HepG2 (cell line): ENCODE data around the gene ADAMTS18. TPM values are rescaled to one million over a fixed set of nuclear protein-coding genes. Genes with fewer than 3 reads are reported as not detected.
A peak's percentile ranks its signal among the peaks of the same experiment; 100 is the strongest.

Experiments used
- ATAC-seq: fragments of 200-7000 bp; cut with Tn5 transposase; 3 replicates; pipeline ENCODE4 v1.9.1; 2020; ENCODE audit warnings: mild to moderate bottlenecking, moderate library complexity
- BruUV-seq: library from RNA; stranded (reverse); fragments of 400-500 nt; replicated peaks from 2 replicates; lab custom pipeline; 2021; lab: Mats Ljungman, UMichigan
- CTCF ChIA-PET: fragments of 300-600 bp; formaldehyde crosslinking; extraction: SDS; loops from one replicate; lab custom pipeline; 2021; ENCODE audit warnings: low total read pairs, inconsistent platforms, low intra/inter-chr PET ratio; lab: Yijun Ruan, JAX
- POLR2A ChIA-PET: fragments of 350-600 bp; sonication (Branson Sonifier 250); formaldehyde crosslinking; loops from one replicate; lab custom pipeline; 2020; ENCODE audit warnings: antibody characterized with exemption, inconsistent platforms; lab: Yijun Ruan, JAX
- DNase-seq: peaks from one replicate; pipeline ENCODE4 v3.0.0-alpha.2; 2015; ENCODE audit warnings: low spot score
- FAIRE-seq: peaks from 3 replicates; lab custom pipeline; 2011; peaks lifted over from hg19 to GRCh38; lab: Jason Lieb, UNC
- H2AFZ ChIP-seq: one replicate; pipeline ENCODE4 v1.6.1; 2011; ENCODE audit warnings: low read length, inconsistent platforms
- H3K27ac ChIP-seq: fragments of 300-600 bp; 3 replicates; pipeline ENCODE4 v1.8.0; 2011; ENCODE audit warnings: mixed run types, mild to moderate bottlenecking, mixed read lengths, low read length, inconsistent platforms; ENCODE audit not compliant: insufficient read depth; ENCODE audit errors: extremely low read length
- H3K27me3 ChIP-seq, 2 experiments: fragments of 200-600 bp in 1 of 2; 2 replicates in 1 of 2; 3 replicates in 1 of 2; pipeline versions ENCODE4 v1.6.0 to v1.8.0; 2011; ENCODE audit warnings: low read length in 2 of 2, mild to moderate bottlenecking in 2 of 2, moderate library complexity in 2 of 2, inconsistent platforms in 1 of 2; ENCODE audit not compliant: insufficient read depth in 2 of 2, control insufficient read depth in 1 of 2
- H3K36me3 ChIP-seq, 2 experiments: fragments of 200-600 bp in 1 of 2; replicated peaks in 1 of 2; 2 replicates in 1 of 2; 3 replicates in 1 of 2; pipeline versions ENCODE4 v1.5.1 to v1.8.0; 2011; ENCODE audit warnings: low read length in 2 of 2, inconsistent platforms in 1 of 2; ENCODE audit not compliant: insufficient read depth in 2 of 2, control insufficient read depth in 1 of 2
- H3K4me1 ChIP-seq: 2 replicates; pipeline ENCODE4 v1.5.1; 2012; ENCODE audit warnings: low read length, inconsistent platforms; ENCODE audit not compliant: insufficient read depth
- H3K4me2 ChIP-seq: 2 replicates; pipeline ENCODE4 v1.6.0; 2011; ENCODE audit warnings: low read depth, low read length, inconsistent platforms
- H3K4me3 ChIP-seq, 3 experiments: fragments of 200-600 bp in 1 of 3; sonication (generic), shearing (Covaris generic) in 1 of 3; replicated peaks in 1 of 3; 2 replicates each; pipeline ENCODE4 v1.5.1; 2011 to 2016; ENCODE audit warnings: low read length in 3 of 3, inconsistent platforms in 2 of 3, low read depth in 2 of 3, mild to moderate bottlenecking in 2 of 3, control low read depth in 1 of 3, mixed read lengths in 1 of 3; ENCODE audit not compliant: insufficient read depth in 1 of 3
- H3K79me2 ChIP-seq: one replicate; pipeline ENCODE4 v1.6.1; 2011; ENCODE audit warnings: low read length, inconsistent platforms; ENCODE audit not compliant: insufficient read depth
- H3K9ac ChIP-seq: 2 replicates; pipeline ENCODE4 v1.6.0; 2011; ENCODE audit warnings: mild to moderate bottlenecking, low read depth, low read length, inconsistent platforms; ENCODE audit not compliant: insufficient read depth
- H3K9me3 ChIP-seq: 2 replicates; pipeline ENCODE4 v1.5.1; 2012; ENCODE audit warnings: mild to moderate bottlenecking, low read length
- H4K20me1 ChIP-seq: 2 replicates; pipeline ENCODE4 v1.6.0; 2011; ENCODE audit warnings: inconsistent platforms, mild to moderate bottlenecking, low read length, moderate library complexity; ENCODE audit not compliant: insufficient read depth
- AHR ChIP-seq: IDR thresholded peaks from 2 replicates; pipeline ENCODE4 v1.6.1; 2018; ENCODE audit warnings: missing genetic modification reagents, missing compliant biosample characterization
- ATF7-NPFF ChIP-seq: sonication (generic); formaldehyde crosslinking; IDR thresholded peaks from 2 replicates; pipeline ENCODE4 v1.8.1; 2023; ENCODE audit warnings: mild to moderate bottlenecking, low read depth, missing genetic modification reagents, moderate library complexity
- ELF3 ChIP-seq: IDR thresholded peaks from 2 replicates; pipeline ENCODE4 v1.6.1; 2016; ENCODE audit warnings: missing genetic modification reagents, missing compliant biosample characterization
- GABPA ChIP-seq, 2 experiments: IDR thresholded peaks; 2 replicates each; pipeline ENCODE4 v1.6.1; 2011 to 2016; ENCODE audit warnings: low read depth in 2 of 2, low read length in 1 of 2, missing biosample characterization in 1 of 2, missing genetic modification characterization in 1 of 2
- GLI4 ChIP-seq: sonication (generic); formaldehyde crosslinking; IDR thresholded peaks from 2 replicates; pipeline ENCODE4 v1.5.1; 2020; ENCODE audit warnings: missing genetic modification reagents, mild to moderate bottlenecking, moderate library complexity, borderline replicate concordance
- MIER2 ChIP-seq: IDR thresholded peaks from 2 replicates; pipeline ENCODE4 v1.6.1; 2016; ENCODE audit warnings: missing biosample characterization, missing genetic modification reagents
- MXD4 ChIP-seq: IDR thresholded peaks from 2 replicates; pipeline ENCODE4 v1.6.1; 2016; ENCODE audit warnings: mild to moderate bottlenecking, missing biosample characterization, missing genetic modification reagents
- NFYC ChIP-seq: IDR thresholded peaks from 2 replicates; pipeline ENCODE4 v1.6.1; 2016; ENCODE audit warnings: missing genetic modification reagents, missing compliant biosample characterization
- PBX2 ChIP-seq: IDR thresholded peaks from 2 replicates; pipeline ENCODE4 v1.6.1; 2016; ENCODE audit warnings: control low read depth
- SKI ChIP-seq: fragments of 450-650 bp; IDR thresholded peaks from one replicate; pipeline ENCODE4 v1.6.1; 2018; ENCODE audit warnings: mild to moderate bottlenecking; ENCODE audit not compliant: partially characterized antibody
- XRCC5 ChIP-seq: fragments of 200-400 bp; formaldehyde crosslinking; optimal IDR thresholded peaks from 2 replicates; pipeline ENCODE3; 2017; ENCODE audit warnings: mild to moderate bottlenecking, low read length
- ZNF253 ChIP-seq: sonication (generic); formaldehyde crosslinking; IDR thresholded peaks from 2 replicates; pipeline ENCODE4 v1.8.0; 2022; ENCODE audit warnings: mild to moderate bottlenecking, missing genetic modification reagents, borderline replicate concordance
- ZNF280D ChIP-seq: sonication (generic); formaldehyde crosslinking; IDR thresholded peaks from 2 replicates; pipeline ENCODE4 v1.5.1; 2020; ENCODE audit warnings: mild to moderate bottlenecking, missing genetic modification reagents
- ZNF710 ChIP-seq: sonication (generic); formaldehyde crosslinking; IDR thresholded peaks from 2 replicates; pipeline ENCODE4 v1.5.0; 2020; ENCODE audit warnings: mild to moderate bottlenecking, missing genetic modification reagents, borderline replicate concordance
- WGBS: methylation state at CpG from one replicate; pipeline ENCODE4 v1.1.6; 2017; ENCODE audit warnings: low lambda C conversion rate; 5-methylcytosine and 5-hydroxymethylcytosine counted together
- in situ Hi-C: cut with HindIII; loops from 2 replicates; pipeline ENCODE4 v1.10.0; 2017; ENCODE audit warnings: low pct_unique_long_range_greater_than_20kb; ENCODE audit not compliant: extremely low pct_ligation_motif_present
- intact Hi-C: fragments of 100-400 bp; cut with micrococcal nuclease; formaldehyde crosslinking; loops from one replicate; pipeline ENCODE4 v1.10.0; 2022; ENCODE audit not compliant: unreplicated experiment
- polyA plus RNA-seq, 8 experiments: library from polyadenylated mRNA; depleted of rRNA in 3 of 8; stranded (reverse) in 7 of 8; unstranded in 1 of 8; fragments of >200 nt; fragmentation: Illumina TruSeq in 4 of 8; extraction: Trizol in 4 of 8; gene quantifications; 2 replicates each; pipeline versions ENCODE4 v1.2.1 to v1.2.3, GENCODE V29; 2011 to 2016; ENCODE audit warnings: low read depth in 4 of 8, missing spikeins in 1 of 8, mixed read lengths in 1 of 8; ENCODE audit not compliant: insufficient read depth in 1 of 8
- total RNA-seq, 5 experiments: library from RNA; depleted of rRNA; stranded (reverse); fragments of >200 nt; fragmentation: Illumina TruSeq; extraction: Trizol; gene quantifications; 2 replicates each; pipeline ENCODE4 v1.2.3, GENCODE V29; 2016; ENCODE audit warnings: low read depth in 1 of 5

Gene ADAMTS18
- total and polyA plus RNA-seq, 2 of the 13 experiments (the other 11 are each of a cell fraction or from before 2014, with no cell fraction given) = 0.01 TPM; not detected in 1

GRCh38 chr16:77435272-77435820, 512 bp upstream of the ADAMTS18 start (continued):
- TF ChIP-seq SKI = no peak
- no peak for TF ChIP-seq ATF7-NPFF (CRISPR knock-in tag)
- TF ChIP-seq GABPA (IDR thresholded peaks at IDR 0.05; ENCODE audit: low read depth, low read length) = no peak
- no peak for TF ChIP-seq GABPA (CRISPR knock-in tag; IDR thresholded peaks at IDR 0.05; ENCODE audit: low read depth)
- no peak for TF ChIP-seq AHR (CRISPR knock-in tag)

- H3K9ac ChIP-seq = no peak overlapping the region
- CTCF ChIA-PET = no interaction called here
- WGBS = 4% methylated on average over 16 of the region's 17 CpGs
- H3K4me1 ChIP-seq = no peaks in the 10 kb centered on the region
- no peak overlapping the region for H3K27ac ChIP-seq
- H4K20me1 ChIP-seq = no peaks in the 10 kb centered on the region
- no peak for DNase-seq
- peak; percentile 47 for ATAC-seq
- no TSS peak for BruUV-seq
- no peak for FAIRE-seq
- peaks cover 5 to 47% of the 10 kb centered on the region in 2 experiments; a peak in 4 of 5 replicates for H3K27me3 ChIP-seq
- H3K4me3 ChIP-seq = no peak overlapping the region
- no peak overlapping the region for H2AFZ ChIP-seq
- in situ Hi-C loops = no loop called here
- POLR2A ChIA-PET = no interaction called here
- no peak overlapping the region for H3K4me2 ChIP-seq
- intact Hi-C loops = no loop called here
- no peaks in the 10 kb centered on the region for H3K79me2 ChIP-seq
- no peaks in the 10 kb centered on the region for H3K36me3 ChIP-seq
- H3K9me3 ChIP-seq = no peaks in the 10 kb centered on the region
- TF ChIP-seq ZNF253 (no peak), GLI4 (CRISPR knock-in tag) (no peak), MXD4 (CRISPR knock-in tag) (no peak), ZNF280D (CRISPR knock-in tag) (no peak), MIER2 (CRISPR knock-in tag) (no peak), XRCC5 (no peak), NFYC (CRISPR knock-in tag) (no peak), PBX2 (CRISPR knock-in tag) (no peak), ZNF710 (CRISPR knock-in tag) (no peak), ELF3 (no peak)
Observed at GRCh38 chr16:77434022-77434529, 758 bp downstream of the ADAMTS18 start.
